ENCODE results near the gene CYP2U1. TPM values are rescaled to one million over a fixed set of nuclear protein-coding genes. Genes with fewer than 3 reads are reported as not detected.

CYP2U1 gene
- total and polyA plus RNA-seq, 2 of the 8 experiments (the other 6 are each of a cell fraction or from before 2014, with no cell fraction given) = 3.1 to 5.0 TPM

GRCh38 chr4:107970063-107970798 lies 38.9 kb downstream of the CYP2U1 start (continued):
- TF ChIP-seq YY1 (IDR thresholded peaks at IDR 0.05; ENCODE audit: low read depth, low read length) (no peak), ATF2 (IDR thresholded peaks at IDR 0.05; ENCODE audit: low read length) (no peak), JUND (IDR thresholded peaks at IDR 0.05; ENCODE audit: low read length) (no peak), SAP30 (IDR thresholded peaks at IDR 0.05; ENCODE audit: insufficient read depth, insufficient replicate concordance, low read length) (no peak), POU5F1 (IDR thresholded peaks at IDR 0.05; ENCODE audit: low read depth, low read length) (no peak), EZH2 (IDR thresholded peaks at IDR 0.05; ENCODE audit: low read depth, low read length, severe bottlenecking) (no peak), SP4 (IDR thresholded peaks at IDR 0.05; ENCODE audit: low read length) (no peak), CHD1 (IDR thresholded peaks at IDR 0.05; ENCODE audit: low read depth, low read length) (no peak)

All from H1 (cell line).